ENCODE measurements around the gene EML4.

The EML4 gene

DNA sequence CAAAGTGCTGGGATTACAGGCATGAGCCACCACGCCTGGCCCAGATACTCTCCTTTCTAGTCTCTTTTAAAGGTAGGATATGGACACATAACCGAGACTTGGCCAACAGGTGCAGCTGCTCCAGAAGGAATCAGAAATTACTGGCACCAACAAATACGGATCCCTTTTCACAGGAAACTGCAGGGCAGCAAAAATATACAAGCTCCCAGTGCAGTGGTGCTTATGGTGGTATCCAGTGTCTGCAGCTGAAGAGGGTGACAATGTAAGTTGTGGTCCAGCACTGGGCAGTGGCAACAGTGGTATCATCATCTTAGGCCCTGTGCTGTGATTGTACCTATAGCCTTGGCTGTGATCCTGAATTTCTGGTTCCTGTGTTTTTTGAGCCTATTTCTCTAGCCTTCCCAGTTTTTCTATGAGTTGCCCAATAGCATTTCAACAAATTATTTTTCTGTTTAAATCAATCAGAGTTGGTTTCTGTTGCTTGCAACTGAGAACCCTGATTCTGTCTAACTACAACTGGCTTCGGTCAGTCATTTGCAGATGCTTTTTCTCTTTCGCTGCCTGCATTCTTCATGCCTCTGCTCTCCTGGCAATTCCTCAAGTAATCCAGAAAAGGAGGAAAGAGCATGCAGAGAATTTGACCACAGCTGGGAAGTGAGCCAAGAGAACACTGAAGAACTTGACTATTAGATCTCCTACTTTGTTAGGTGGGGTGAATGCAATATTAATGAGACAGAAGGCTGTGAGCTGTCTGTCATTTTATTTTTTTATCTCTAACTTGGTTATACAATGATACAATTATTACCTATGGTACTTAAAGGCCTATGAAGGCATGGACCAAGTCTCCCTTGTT, 30.8 kb upstream of the EML4 start:
- peak; percentile 29 for DNase-seq

DNA sequence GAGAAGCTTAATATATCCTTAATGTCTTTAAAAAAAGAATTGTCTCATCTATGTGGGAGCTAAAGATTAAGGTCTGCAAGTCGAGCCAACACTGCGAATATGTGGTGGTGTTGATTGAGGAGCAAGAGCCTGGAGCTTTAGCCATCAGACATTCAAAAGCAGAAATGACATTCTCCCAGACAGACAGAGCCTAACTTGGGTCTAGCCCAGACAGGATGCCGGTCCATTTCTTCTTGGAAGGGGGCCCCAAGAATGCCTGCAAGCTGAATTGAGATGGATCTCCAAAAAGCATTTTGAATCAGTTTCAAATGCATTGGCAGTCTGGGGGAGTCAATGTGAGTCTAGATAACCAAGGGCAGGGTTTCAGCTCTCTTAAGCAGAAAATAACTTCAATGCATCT, 30.1 kb upstream of the EML4 start:
- DNase-seq = no peak

DNA sequence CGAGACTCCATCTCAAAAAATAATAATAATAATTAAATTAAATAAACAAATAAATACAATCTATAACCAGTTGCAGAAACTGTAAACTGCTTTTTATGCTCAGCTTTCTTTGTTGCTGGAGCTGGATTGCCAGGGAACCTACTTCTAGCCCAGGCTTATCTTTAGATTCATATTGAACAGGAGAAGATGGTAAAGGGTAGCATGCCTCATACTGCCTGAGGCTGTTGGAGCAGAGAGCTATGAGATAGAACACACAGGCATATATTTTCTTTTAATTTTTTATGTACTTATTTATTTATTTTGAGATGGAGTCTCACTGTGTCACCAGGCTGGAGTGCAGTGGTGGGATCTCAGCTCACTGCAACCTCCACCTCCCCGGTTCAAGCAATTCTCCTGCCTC, 28.7 kb upstream of the EML4 start:
- DNase-seq = no peak

DNA sequence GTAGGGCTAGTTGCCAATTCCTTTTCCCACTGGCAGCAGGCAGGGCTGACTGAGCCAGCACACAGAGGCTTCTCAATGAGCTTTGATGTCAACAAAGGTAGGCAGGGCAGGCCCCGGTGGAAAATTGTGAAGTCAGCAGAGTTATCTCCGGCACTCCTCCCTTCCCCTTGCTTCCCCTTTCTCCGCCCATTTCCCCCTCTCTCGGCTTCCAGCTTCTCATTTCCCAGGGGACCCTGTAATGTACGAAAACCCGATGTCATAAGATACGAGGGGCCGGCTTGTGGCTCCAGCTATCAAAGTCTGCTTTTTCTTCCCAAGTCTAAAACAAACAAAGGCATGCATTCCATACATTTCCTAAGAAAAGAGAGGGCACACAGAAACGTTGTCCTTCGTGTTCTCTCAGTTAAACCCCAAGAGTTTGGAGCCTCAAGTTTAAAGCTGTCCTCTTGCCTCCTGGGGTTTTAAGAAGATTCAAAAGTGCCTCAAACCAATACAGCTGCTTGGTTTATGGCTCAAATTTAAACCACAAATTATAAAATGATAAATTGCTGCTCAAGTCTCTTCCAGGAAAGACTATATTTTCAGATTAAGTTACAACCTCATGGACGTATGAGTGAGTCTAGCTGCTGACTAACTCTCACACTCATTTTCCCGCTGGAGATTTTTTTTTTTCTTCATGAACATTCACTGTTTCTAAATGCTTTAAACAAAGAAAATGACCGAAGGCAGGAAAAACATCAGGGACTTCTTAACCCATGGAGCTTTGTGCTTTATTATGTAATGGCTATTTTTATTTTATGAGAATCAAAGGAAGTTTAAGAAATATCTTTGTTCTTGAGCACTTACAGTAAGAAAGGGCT, 27.2 kb upstream of the EML4 start:
- DNase-seq = peak; percentile 10

DNA sequence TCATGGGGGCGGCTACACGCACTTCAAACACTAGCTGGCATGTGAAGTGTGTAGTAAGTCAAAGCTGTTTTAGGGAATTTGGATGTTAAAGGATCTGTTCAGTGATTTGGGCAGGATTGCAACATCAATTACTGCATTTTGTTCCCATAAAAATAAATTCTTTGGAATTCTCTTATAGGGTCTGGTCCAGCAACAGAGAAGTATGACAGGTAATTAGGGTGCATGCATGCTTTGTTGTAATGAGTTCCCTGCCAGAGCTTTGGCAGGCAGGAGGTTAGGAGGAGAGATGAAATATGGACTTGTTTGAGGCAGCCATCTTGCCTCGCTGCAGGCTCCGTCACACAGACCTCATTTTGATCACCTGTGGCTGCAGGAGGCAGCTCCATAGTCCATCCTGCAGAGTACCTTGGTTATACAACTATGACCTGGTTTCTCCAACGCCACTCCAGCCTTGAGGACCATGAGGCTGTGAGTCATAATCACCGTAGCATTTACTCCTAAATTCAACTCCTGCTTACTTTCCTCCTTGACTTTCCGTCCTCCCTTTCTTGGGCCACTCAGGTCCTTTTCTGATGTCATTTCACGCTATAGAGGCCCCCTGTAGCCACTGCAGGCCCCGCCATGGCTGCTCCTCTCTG, 26.5 kb upstream of the EML4 start:
- no peak for DNase-seq

DNA sequence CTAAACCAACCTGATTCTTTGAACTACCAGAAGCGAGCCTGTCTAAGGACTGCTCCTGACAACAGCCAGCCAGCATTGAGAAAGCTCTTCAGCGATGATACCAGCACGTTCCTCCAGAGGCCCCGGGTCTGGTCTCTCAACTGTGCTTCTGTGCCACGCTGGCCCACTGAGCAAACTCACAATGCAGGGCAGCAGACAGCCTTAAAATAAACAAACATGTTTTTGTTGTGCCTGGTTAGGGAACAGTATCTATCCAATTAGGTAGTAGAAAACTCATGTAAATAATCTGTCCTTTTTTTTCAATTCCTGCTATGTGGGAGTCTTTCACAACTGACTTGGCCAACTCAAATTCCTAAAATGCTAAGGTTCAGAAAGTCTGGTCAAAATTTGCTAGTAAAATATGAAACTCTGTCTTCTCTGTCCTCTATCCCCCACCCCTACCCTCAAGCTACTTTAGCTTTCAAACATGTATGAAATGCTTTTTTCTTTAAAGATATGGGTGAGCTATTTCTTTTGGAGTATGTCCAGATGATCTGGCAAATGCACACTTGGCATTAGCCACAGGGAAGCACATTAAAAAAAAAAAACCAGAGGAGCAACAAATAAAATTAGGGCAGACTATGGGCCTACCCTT, 21.4 kb upstream of the EML4 start:
- no peak for DNase-seq

DNA sequence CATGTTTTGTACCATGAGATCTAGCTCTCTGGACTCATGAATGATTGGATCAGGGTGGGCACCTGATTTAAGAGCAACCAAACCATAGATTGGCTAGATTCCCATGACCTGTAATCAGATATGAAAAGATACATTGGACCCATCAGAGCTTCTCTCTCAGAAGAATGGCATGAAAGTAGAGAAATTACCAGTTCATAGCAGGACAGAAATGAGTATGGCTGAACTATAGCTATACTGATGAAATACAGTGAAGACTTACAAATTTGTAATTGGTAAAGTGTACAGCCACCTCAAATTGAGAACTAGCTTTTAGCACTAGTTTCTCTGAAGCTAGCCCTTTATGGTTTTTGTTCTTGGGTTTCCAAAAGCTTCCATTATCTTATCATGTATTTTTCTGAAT, 19.0 kb upstream of the EML4 start:
- no peak for DNase-seq

DNA sequence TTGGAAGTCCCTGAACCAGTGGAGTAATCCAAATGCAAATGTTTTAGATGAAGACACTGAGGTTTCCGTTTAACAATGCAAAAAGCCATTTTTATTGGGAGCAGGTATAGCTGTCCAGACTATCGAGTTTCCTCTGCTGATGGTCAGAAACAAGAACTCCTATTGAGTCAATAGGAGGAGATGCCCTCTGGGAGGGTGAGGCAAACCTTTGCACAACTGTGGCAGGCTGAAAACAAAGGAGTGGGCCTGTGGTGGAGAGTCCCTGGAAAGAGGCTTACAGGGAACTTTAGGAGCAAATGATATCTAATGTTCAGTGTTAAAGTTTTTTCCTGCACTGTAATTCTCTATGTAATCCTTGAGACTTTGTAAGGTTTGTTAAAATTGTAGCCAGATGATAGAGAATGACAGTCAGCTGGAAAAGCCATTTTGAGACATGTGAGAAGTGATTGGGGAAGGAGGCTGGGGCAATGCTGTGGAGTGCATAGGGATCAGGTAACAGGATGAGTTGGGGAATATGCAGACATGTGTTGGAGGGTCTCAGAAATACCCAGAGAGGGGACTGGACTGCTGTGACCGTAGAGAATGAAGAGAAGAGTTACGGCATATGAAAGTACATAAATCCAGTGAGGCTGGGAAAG, 15.1 kb upstream of the EML4 start:
- no peak for DNase-seq

DNA sequence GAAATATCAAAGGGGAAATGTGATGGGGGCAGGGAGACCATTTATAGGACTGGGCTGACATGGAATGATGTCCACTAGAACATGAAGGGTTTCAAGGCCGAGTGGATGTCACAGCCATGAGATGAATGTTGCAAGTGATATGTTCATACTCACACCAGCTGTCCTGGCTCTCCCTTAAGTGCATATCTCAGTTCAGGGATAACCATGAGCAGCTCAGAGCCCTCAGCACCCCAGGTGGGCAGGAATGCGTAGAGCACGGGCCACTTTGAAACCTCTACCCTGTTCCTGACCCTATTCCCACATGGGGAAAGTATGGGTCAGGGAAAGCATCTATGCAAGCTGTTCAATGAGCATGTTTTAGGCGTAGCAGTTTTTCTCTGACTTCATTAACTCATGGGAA, 12.4 kb upstream of the EML4 start:
- no peak for DNase-seq

DNA sequence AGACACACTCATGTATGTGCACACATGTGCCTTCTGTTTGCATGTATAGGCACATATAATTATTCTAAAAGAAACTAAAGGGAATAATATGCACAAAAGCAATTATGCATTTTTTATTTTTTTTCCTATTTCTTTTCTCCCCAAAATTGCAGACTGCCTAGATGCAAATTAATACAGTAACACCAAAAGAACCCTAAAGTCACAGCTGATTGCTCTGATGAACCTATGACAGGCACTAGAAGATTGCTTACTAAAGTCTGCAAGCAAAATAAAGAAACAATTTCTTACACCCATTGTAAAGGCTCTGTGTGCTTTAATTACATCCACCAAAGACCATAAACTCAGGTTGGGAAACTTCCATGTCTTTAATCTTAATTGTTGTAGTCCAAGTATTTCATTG, 7.7 kb upstream of the EML4 start:
- no peak for DNase-seq

DNA sequence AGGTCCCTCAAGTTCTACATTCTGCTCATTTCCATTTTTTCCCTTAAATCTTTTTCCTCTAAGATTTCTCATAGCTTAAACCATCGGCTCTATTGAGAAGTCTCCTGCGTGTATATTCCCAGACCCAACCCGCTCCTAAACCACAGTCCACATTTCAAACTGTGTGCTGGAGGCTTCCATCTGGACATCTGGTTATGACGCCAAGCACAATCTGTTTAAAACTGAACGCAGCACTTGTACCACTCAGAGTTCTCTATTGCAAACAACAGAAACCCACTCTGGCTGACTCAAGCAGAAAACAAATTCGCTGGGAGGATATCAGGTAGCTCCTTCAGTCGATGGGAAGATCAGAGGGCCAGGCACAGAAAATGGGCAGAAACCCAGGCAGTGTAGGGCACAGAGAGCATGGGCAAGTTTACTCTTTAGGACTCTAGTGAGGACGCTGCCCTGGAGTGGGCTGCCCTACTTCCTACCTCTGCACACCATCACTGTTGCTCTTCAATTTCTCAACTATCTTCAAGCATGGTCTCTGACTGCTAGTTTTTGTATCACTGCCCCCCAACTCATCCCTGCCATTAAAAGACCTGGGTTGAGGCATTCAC, 5.6 kb upstream of the EML4 start:
- DNase-seq = no peak

DNA sequence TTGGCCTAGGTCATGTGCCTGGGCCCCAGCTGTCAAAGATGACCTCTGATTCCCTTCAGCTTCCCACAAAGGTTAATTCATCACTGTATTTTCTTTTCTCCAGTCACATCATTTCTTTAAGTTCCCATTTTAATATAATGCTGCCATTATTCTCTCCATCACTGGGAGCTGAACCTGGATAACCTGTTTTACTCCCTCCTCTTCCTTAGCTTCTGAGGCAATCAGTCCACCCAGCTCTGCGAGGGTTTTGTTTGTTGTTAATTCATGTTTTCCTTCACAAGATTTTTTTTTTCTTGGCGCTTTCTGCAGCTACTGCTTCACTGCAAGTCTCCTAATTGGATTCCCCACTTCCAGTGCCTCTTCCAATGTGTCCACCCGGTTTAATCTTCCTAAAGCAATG, 5.1 kb upstream of the EML4 start:
- DNase-seq = no peak

DNA sequence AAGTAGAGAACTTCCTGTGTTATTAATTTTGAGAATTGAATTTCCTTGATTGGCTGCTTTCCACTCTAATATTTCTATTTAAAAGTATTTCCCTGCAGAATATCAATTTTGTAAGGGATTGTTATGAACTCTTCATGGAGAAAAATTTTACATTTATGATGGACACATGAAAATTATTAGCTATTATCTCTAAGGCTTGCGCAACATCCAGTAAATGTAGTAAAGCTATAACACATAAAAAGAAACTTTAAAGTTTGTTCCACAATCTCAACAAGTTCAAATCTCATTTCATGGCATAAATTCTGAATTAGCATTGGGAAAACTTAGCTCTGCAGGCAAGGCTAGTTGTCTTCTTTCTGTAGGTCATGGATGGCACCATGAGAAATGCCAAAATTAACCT, 4.2 kb upstream of the EML4 start:
- DNase-seq = no peak

DNA sequence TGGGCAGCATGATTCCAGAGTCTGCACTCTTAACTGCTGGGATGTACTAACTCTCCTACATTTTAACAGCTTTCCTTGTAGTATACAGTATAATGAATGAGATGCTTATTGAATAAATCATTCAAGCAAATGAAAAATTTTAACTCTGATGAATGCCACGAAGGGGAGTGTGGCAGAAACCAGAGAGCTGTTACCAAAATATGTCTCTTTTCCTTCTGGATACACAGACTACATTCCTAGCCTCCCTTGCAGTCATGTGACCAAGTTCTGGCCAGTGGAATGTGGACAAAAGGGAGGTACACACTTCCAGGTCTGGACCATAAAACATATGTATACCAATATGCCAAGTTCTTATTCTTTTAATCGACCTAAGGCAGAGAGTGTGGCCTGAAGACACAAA, 1.7 kb upstream of the EML4 start:
- DNase-seq = no peak

DNA sequence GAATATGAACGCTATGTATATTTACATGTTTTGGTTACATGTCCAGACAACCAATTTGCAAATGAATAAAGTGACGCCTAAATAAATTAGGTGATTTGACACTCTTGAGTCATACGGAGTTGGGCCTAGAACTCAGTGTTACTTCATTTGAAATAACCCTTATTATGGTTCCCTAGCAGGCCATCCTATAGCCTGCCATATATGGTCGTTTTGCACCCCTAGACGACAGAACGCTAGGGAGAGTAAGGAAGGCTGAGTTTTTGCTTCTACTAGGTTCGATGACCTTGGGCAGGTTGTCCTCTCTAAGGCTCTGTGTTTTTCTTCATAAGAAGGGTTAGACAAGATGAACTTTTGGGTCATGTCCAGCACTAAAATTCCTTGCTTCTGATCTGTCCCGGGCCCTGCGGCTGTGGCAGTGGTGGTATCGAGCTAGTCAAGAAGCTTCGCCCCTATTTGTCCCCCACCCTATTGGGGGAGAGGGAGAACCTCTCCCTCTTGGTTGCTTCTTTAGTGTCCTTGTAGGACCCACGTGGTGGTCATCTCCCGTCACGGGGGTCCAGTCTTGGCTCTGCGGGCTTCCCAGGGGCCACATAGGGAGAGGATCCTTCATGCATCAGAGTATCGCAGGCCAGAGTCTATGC, 574 bp upstream of the EML4 start:
- no peak for DNase-seq

DNA sequence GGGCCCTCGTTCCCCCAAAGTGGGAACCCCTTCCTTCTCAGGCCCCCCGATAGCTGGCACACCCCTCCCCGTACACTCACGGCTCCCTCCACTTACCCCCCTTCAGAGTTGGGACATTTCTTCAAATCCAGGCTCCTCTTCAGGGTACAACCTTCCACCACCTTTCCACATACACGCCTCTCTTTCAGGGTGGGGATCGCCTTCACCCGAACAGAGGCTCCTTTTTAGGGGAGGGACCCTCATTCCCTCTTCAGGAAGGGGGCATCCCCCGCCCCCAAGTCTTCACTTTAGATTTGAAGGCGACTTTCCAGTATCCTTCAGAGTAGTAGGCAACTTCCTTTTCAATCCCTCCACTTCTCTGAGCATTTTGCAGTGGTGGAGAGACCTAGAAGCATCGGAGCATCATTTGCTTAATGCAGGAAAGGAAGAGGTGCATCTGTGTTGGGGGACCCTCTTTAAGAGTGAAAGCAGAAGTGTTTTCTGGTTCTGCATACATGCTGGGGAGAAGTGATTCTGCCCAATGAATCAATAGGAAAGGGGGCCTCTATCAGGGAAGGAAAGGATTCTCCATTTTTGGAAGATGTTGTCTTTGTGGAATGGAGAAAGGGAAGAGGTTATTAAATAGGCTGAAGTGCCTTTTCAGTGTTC, 845 bp downstream of the EML4 start:
- no peak for DNase-seq

DNA sequence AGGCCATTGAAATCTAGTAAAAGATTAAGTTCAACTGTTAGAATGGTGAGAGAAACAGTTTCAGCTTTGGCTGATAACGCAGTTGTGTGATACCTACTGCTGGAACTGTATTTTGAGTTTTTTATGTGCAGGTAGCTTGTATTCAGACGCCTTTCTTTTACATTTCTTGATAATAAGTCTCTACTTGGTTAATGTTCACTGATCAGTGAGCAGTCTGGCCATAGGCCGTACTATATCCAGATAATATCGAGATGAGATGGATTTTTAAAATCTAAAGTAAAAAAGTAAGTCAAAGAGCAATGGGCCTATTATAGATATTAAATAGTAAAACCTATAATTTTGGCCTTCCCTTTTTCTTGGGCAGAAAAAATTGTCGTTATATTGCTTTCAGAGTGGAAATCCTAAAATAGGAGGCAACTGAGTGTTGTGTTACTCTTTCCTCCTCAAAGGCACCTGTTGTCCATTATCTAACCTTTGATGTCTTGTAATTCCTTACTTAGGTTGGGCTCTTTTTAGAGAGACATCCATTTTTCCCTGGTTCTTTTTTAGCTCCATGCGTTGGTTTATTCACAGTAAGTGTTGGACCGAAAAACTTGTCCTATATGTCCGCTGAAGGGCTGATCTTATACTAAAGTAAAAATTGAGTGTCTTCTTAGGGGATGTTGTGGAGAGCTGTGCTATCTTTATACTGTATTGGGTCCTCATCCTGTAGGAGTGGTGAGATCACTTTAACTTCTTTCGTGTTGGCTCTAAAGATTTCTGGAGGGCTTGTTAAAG, 1.7 kb downstream of the EML4 start:
- no peak for DNase-seq

DNA sequence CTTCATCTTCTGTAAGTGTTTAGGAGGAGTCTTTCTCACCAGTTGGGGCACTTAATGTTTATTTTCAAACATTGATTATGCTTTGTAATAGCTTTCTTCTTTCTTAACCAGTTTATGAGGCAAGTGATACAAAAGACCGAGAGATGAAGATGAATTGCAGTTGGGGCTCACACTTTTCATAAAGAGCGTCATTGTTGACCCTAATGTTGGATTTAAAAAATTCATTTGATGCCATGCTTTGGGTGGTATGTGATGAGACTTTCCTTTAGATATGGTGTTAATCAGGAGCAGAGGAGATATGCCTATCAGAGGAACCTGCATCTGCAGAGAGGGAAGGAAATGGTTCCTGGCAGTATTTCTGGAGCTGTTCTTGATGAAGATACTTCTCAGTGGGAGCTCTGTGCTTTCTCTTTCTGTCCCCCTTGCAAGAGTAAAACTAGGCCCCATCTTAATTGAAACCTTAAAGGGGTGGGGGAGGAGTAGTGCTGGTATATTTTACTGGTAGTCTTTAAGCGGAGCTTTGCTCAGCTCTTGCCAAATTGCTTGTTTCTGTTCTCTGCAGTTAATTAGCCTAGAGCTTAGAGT, 2.3 kb downstream of the EML4 start:
- no peak for DNase-seq

DNA sequence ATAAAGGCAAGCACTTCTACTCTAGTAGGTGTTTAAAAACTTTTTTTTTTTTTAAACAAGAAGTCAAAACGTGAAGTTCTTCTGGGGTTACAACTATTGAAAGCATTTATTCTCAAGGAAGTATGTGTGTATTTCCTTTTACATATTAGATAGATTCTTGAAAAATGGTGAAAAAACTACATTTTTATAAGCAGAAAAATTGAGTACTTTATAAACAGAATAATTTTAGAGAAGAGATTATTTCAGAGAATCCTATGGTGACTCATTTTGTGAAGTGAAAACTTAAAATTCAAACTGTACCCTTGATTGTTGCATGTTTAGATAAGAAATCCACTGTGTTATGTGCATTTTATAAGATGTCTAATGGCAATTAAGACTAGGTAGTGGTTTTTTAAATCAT, 2.9 kb downstream of the EML4 start:
- DNase-seq = no peak

DNA sequence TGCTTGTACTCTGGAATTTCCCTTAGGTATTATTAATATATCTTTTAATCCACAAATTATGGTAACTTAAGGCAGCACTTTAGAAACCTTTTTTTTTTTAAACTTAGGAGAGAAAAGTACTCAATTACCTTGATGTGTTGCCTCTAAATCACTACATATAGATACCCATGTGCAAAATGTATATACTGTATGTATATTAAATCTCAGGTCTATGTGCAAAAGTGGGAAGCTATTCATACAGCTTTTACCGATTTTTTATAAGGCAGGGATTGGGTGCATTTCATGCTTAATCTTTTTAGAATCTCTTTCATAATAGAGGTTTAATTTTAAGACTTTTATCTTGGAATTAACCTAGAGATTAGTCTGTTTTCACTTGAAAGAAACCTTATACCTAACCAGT, 3.4 kb downstream of the EML4 start:
- DNase-seq = no peak
